Measurements from ENCODE around the gene ZNF688. TPM values are rescaled to one million over a fixed set of nuclear protein-coding genes. Genes with fewer than 3 reads are reported as not detected.

ZNF688 gene
- total RNA-seq, 1 experiment from 2014 or later = 5.5 TPM

DNA sequence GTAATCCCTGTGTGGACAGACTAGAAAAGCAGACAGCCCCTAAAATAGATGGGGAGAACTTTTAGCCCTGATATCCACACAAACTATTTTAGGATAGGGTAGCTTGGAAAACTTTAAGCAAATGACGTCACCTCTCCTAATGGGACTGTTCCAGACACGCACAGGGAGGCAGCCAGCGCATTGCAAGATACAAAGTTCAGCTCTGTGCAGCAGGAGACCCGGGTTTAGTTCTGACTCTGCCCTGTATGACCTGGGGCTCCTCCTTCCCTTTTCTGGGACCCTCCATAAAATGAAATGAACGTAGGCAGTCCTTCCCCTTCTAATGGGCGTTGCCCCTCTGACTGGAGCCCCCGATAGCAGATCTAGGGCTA is 32.4 kb upstream of the ZNF688 start:
- H3K9me3 ChIP-seq (ENCODE audit: low read length) = no peaks in the 10 kb centered on the region
- DNase-seq = no peak
- no peaks in the 10 kb centered on the region; the same call in none of the 2 replicates for H3K36me3 ChIP-seq (ENCODE audit: low read depth, low read length)
- no peak overlapping the region for H3K4me2 ChIP-seq (ENCODE audit: low read length)
- H3K27me3 ChIP-seq (ENCODE audit: low read length) = no peaks in the 10 kb centered on the region
- no TSS peak for BruUV-seq (replicated peaks)
- H3F3A ChIP-seq (ENCODE audit: low read length, unreplicated experiment) = no peaks in the 10 kb centered on the region
- ChIA-PET POLR2A (ENCODE audit: unreplicated experiment) (no interaction called here), CTCF (no interaction called here)
- no peak for ATAC-seq
- no peak overlapping the region for H3K27ac ChIP-seq (ENCODE audit: low read length)
- H3K4me3 ChIP-seq (ENCODE audit: low read length) = no peak overlapping the region
- H3K79me2 ChIP-seq (ENCODE audit: low read length) = peaks cover 6% of the 10 kb centered on the region; the same call in 1 of the 2 replicates
- intact Hi-C loops (cut with micrococcal nuclease) = no loop called here
- H3K9me2 ChIP-seq (replicated peaks; ENCODE audit: low read length) = no peaks in the 10 kb centered on the region
- no peaks in the 10 kb centered on the region for H4K20me1 ChIP-seq (ENCODE audit: low read length)
- H2AFZ ChIP-seq (ENCODE audit: low read length) = no peak overlapping the region
- H3K4me1 ChIP-seq (ENCODE audit: insufficient read depth, low read length) = no peaks in the 10 kb centered on the region
- no peak overlapping the region for H3K9ac ChIP-seq (ENCODE audit: low read length)
- TF ChIP-seq EZH2phosphoT487 (IDR thresholded peaks at IDR 0.05; ENCODE audit: borderline replicate concordance, low read length) = no peak
- no peak for TF ChIP-seq CTCF (conservative IDR thresholded peaks at IDR 0.05; ENCODE audit: low read depth, low read length)
- TF ChIP-seq EZH2 (IDR thresholded peaks at IDR 0.05; ENCODE audit: low read length, unreplicated experiment) = no peak

- Histone ChIP-seq H3K9me3 (ENCODE audit: low read length) (no peaks in the 10 kb centered on the region), H3K9me2 (replicated peaks; ENCODE audit: low read length) (no peaks in the 10 kb centered on the region), H3K4me3 (ENCODE audit: low read length) (no peak overlapping the region), H3K9ac (ENCODE audit: low read length) (no peak overlapping the region), H3K4me2 (ENCODE audit: low read length) (no peak overlapping the region), H3K36me3 (ENCODE audit: low read depth, low read length) (no peaks in the 10 kb centered on the region; the same call in none of the 2 replicates), H3K27ac (ENCODE audit: low read length) (no peak overlapping the region), H4K20me1 (ENCODE audit: low read length) (no peaks in the 10 kb centered on the region), H3K79me2 (ENCODE audit: low read length) (no peaks in the 10 kb centered on the region), H2AFZ (ENCODE audit: low read length) (no peak overlapping the region), H3F3A (ENCODE audit: low read length, unreplicated experiment) (no peaks in the 10 kb centered on the region), H3K4me1 (ENCODE audit: insufficient read depth, low read length) (no peaks in the 10 kb centered on the region), H3K27me3 (ENCODE audit: low read length) (no peaks in the 10 kb centered on the region)
- ChIA-PET CTCF (no interaction called here), POLR2A (ENCODE audit: unreplicated experiment) (no interaction called here)
- DNase-seq (no peak), ATAC-seq (no peak)
- intact Hi-C loops (cut with micrococcal nuclease) = no loop called here
- TF ChIP-seq EZH2phosphoT487 (IDR thresholded peaks at IDR 0.05; ENCODE audit: borderline replicate concordance, low read length) (no peak), EZH2 (IDR thresholded peaks at IDR 0.05; ENCODE audit: low read length, unreplicated experiment) (no peak), CTCF (conservative IDR thresholded peaks at IDR 0.05; ENCODE audit: low read depth, low read length) (no peak)
- no TSS peak for BruUV-seq (replicated peaks)
These were observed 31.2 kb upstream of the ZNF688 start for GRCh38 chr16:30602616-30603277.

DNA sequence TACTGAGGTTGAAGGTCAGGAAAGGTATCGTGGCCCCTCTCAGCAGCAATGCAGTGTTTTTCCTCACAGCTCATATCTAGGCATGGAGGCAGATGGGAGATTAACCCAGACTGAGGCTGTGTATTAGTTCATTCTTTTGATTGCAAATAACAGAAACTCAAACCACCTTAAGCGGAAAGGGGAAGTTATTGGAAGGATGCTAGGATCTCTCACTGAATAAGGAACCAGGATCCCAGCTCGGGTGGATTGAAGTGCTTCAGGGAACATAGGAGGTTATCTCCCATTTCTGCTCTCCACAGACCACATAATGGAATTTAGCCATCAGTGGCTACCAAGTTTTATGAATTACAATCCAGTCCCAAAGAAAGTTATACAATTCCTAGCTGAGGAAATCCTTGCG is 30.5 kb upstream of the ZNF688 start:
- no peak overlapping the region for H3K4me2 ChIP-seq (ENCODE audit: low read length)
- no peaks in the 10 kb centered on the region for H4K20me1 ChIP-seq (ENCODE audit: low read length)
- no peaks in the 10 kb centered on the region for H3K9me3 ChIP-seq (ENCODE audit: low read length)
- H3K79me2 ChIP-seq (ENCODE audit: low read length) = no peaks in the 10 kb centered on the region
- no peaks in the 10 kb centered on the region for H3K27me3 ChIP-seq (ENCODE audit: low read length)
- no peaks in the 10 kb centered on the region; the same call in none of the 2 replicates for H3K36me3 ChIP-seq (ENCODE audit: low read depth, low read length)
- TF ChIP-seq CTCF (conservative IDR thresholded peaks at IDR 0.05; ENCODE audit: low read depth, low read length) = no peak
- no peak for TF ChIP-seq EZH2phosphoT487 (IDR thresholded peaks at IDR 0.05; ENCODE audit: borderline replicate concordance, low read length)
- TF ChIP-seq EZH2 (IDR thresholded peaks at IDR 0.05; ENCODE audit: low read length, unreplicated experiment) = no peak
- intact Hi-C loops (cut with micrococcal nuclease) = no loop called here
- no peaks in the 10 kb centered on the region for H3K4me1 ChIP-seq (ENCODE audit: insufficient read depth, low read length)
- no peak for DNase-seq
- no peak overlapping the region for H3K9ac ChIP-seq (ENCODE audit: low read length)
- no peaks in the 10 kb centered on the region for H3K9me2 ChIP-seq (replicated peaks; ENCODE audit: low read length)
- H3F3A ChIP-seq (ENCODE audit: low read length, unreplicated experiment) = no peaks in the 10 kb centered on the region
- H3K27ac ChIP-seq (ENCODE audit: low read length) = no peak overlapping the region
- BruUV-seq (replicated peaks) = no TSS peak
- ATAC-seq = no peak
- no peak overlapping the region for H3K4me3 ChIP-seq (ENCODE audit: low read length)
- no peak overlapping the region for H2AFZ ChIP-seq (ENCODE audit: low read length)
- ChIA-PET POLR2A (ENCODE audit: unreplicated experiment) (no interaction called here), CTCF (no interaction called here)
